ENCODE measurements around the gene FNDC3B.

GRCh38 chr3:172023915-172024314 is 15.5 kb upstream of the FNDC3B start:
- TF ChIP-seq EZH2phosphoT487 (IDR thresholded peaks at IDR 0.05): no peak
- TF ChIP-seq CTCF (IDR thresholded peaks at IDR 0.05): no peak
- no peak for TF ChIP-seq EZH2 (IDR thresholded peaks at IDR 0.05)

Data from neural progenitor cell (in vitro differentiated cells).